B cell (primary cell): ENCODE results near the gene TTC19.

ENCODE experiments used
- CTCF ChIP-seq: fragments of 200-600 bp; IDR thresholded peaks from one replicate; pipeline ENCODE4 v1.8.0; 2022; ENCODE audit warnings: antibody characterized with exemption, mild to moderate bottlenecking
- EZH2 ChIP-seq: IDR thresholded peaks from 2 replicates; pipeline ENCODE4 v1.6.1; 2012; ENCODE audit warnings: borderline replicate concordance, low read depth, mild to moderate bottlenecking, moderate library complexity, low read length; ENCODE audit not compliant: insufficient read depth, poor library complexity, severe bottlenecking

GRCh38 chr17:15998031-15998562 lies 1.5 kb upstream of the TTC19 start:
- no peak for TF ChIP-seq CTCF
- no peak for TF ChIP-seq EZH2
